Neural progenitor cell (in vitro differentiated cells): ENCODE data around the gene PRRG4. TPM values are rescaled to one million over a fixed set of nuclear protein-coding genes. Genes with fewer than 3 reads are reported as not detected.

Experiments used
- total RNA-seq: library from RNA; depleted of rRNA; stranded (reverse); fragments of >200 nt; gene quantifications from 2 replicates; pipeline ENCODE4 v1.2.3, GENCODE V29; 2015; ENCODE audit warnings: low replicate concordance

The PRRG4 gene
- total RNA-seq, 1 donor from 2014 or later, result 0.06 TPM

Other genes with a start within 250 kb of the PRRG4 start
- 640 and 1,051 TPM in 2 replicates for gene EIF3M, start 246.1 kb upstream of the PRRG4 start, total RNA-seq
- not detected in 2 replicates for gene CCDC73, start 35.3 kb upstream of the PRRG4 start, total RNA-seq
- 49.4 and 79.2 TPM in 2 replicates for gene QSER1, start 62.9 kb downstream of the PRRG4 start, total RNA-seq
- 0.39 and 0.74 TPM in 2 replicates for gene DEPDC7, start 186.0 kb downstream of the PRRG4 start, total RNA-seq
- gene TCP11L1, start 209.6 kb downstream of the PRRG4 start, total RNA-seq, result 20.0 and 24.3 TPM in 2 replicates